HG03175 (cell line): ENCODE results near the gene YIPF2.
"Not testable (repeated sequence)": the region's sequence is repeated elsewhere in the genome, so short reads cannot be mapped to it uniquely, and the experiment has no call there.

Experiments
- ATAC-seq: cut with Tn5 transposase; IDR thresholded peaks from one replicate; pipeline ENCODE4 v1.9.1; 2021; ENCODE audit warnings: mild to moderate bottlenecking, moderate library complexity; ENCODE audit not compliant: unreplicated experiment

YIPF2 gene

DNA sequence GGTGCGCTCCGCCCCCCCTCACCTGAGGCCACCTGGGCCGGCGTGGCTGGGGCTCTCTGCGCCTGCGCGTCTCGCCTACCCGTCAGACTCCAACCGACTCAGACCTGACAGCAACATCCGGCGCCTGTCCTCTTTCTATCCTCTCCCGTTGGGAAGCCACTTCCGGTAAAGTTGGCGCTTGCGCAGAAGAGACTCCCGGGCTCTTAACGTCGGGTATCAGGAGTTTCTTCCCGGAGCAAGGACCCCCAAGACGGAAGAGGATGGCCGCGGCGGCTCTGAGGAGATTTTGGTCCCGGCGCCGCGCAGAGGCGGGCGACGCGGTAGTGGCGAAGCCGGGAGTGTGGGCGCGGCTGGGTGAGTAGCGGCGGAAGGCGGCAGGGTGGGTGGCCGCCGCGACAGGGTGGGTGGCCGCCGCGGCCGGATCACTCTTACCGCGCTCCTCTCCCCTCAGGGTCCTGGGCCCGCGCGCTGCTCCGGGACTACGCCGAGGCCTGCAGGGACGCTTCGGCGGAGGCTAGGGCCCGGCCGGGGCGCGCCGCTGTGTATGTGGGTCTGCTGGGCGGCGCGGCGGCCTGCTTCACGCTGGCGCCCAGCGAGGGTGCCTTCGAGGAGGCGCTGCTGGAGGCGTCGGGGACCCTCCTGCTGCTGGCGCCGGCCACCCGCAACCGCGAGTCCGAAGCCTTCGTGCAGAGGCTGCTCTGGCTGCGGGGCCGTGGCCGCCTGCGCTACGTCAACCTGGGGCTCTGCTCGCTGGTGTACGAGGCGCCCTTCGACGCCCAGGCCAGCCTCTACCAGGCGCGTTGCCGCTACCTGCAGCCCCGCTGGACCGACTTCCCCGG is at the start of gene YIPF2, which contains the start of gene TIMM29:
Gene YIPF2, minus strand, starts transcription at position 77 of the 839 bp plus-strand sequence. CDS start 229 bp downstream, outside the sequence.
Gene TIMM29, plus strand, starts transcription at position 249 of the 839 bp plus-strand sequence. Its CDS starts 12 bp downstream, at position 261.
- peak; percentile 85 for ATAC-seq

DNA sequence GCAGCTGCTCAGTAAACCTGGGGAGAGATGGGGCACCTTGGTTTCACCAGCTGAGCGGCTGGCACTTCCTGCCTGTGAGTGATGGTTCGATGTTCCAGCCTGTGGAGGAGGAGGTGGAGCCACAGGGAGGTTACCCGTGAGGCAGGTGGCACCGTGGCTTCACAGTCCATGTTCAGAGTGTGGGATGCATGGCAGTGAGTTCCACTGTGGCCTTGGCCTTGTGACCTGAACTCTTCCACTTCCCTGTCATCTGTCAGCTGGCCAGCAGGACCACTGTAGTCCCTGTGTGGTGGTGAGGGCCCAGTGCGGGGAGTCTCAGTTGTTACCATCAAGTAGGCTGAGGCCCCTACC is 49.3 kb upstream of the YIPF2 start:
- ATAC-seq: no peak

- ATAC-seq: no peak
These were observed 47.9 kb upstream of the YIPF2 start for GRCh38 chr19:10976131-10976892.

DNA sequence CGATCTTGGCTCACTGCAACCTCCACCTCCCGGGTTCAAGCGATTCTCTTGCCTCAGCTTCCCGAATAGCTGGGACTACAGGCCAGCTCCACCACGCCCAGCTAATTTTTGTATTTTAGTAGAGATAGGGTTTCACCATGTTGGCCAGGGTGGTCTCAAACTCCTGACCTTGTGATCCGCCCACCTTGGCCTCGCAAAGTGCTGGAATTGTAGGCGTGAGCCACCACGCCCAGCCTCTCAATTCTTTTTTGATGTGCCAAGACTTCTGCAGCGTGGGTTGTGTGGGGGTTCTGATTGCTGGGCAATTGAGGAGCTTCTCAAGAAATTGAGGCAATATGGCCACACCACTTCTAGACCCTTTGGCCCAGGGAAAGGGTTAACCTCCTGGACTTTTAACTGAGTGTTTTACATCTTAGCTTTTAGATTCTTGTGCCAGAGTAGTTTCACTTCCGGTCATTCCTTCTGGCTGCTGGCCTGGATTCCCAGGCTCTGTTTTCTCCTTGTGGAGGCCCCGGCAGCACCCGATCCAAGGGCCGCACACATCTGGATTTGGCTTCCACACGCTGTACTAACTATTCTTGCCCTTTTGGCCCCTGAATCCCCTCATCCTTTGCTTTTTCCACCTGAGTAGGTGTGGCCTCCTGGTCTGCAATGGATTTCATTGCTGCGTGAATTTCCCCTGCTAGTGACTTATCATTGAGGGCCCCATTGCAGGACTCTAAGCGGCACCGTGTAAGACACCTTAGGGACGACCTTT is 47.1 kb upstream of the YIPF2 start:
- ATAC-seq: no peak

- ATAC-seq: no peak
These were observed 42.8 kb upstream of the YIPF2 start for GRCh38 chr19:10971107-10971726.

- no peak for ATAC-seq
These were observed 40.2 kb upstream of the YIPF2 start for GRCh38 chr19:10968527-10969135.

DNA sequence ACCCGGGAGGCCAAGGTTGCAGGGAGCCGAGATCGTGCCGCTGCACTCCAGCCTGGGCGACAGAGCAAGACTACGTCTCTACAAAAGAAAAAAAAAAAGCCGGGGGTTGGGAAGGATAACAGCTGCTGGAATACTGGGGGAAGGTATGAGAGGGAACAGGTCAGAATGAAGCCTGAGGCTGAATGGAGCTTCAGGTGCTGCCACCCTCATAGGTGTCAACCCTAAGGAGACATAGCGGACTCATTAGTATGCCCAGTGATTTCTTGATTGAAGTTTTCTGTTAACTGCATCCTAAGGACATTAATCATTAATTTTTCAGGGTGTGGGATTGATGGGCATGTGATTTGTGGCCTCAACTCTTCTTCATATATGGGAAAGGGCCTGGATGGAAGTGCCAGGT is 38.4 kb upstream of the YIPF2 start:
- ATAC-seq: no peak

- no peak for ATAC-seq
These were observed 37.0 kb upstream of the YIPF2 start for GRCh38 chr19:10965398-10965797.

DNA sequence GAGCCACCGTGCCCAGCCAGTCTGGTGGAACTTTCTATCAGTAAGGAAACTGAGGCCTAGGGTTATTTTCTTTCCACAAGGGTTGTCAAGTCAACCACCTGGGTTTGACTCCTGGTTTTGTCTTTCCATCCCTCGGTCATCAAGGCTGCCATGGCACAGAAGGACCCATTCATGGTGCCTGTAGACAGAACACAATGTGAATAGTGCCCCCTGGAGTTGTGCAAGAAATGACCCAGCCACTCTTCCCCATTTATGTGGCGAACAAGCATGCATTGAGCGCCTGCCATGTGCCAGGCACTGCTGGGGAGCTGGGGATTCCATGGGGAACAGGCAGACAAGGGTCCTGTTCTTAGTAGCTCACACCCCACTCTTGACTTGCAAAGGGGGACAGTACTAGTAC is 36.5 kb upstream of the YIPF2 start:
- no peak for ATAC-seq

- ATAC-seq: no peak
These were observed 35.4 kb upstream of the YIPF2 start for GRCh38 chr19:10963865-10964264.

- ATAC-seq: no peak
These were observed 34.4 kb upstream of the YIPF2 start for GRCh38 chr19:10962863-10963262.

- peak; percentile 28 for ATAC-seq
These were observed 32.8 kb upstream of the YIPF2 start for GRCh38 chr19:10961073-10961860.

DNA sequence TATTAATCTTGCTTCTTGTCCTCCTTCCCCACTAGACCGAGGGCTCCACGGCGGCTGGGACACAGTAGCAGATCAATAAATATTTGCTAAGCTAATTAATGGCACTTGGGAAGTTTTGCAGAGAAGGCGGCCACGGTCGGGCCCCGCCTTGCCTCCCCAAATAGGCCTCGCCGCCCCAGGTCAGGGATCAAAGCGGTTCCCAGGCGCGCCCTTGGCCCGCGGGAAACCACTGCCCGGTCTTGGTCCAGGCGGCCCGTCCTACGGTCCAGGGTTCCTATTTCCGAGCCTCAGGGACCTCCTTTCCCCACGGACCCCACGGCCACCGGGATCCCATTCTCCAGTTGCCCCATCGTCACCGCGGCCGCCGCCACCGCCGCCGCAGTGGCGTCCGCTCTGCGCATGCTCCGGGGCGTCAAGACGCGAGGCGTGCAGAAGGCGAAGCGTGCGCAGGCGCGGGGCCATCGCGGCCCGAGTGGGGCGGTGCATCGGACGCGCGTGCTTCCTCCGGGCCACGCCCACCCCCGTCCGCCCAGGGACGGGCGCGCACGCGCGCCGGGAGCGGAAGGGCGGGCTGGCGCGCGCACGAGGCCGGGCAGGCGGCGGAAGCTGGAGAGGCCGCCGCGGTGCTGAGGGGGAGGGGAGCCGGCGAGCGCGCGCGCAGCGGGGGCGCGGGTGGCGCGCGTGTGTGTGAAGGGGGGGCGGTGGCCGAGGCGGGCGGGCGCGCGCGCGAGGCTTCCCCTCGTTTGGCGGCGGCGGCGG is 32.1 kb upstream of the YIPF2 start, which contains the start of gene SMARCA4:
Gene SMARCA4, plus strand, starts transcription at position 717 of the 759 bp plus-strand sequence. CDS start 23,122 bp downstream, outside the sequence.
- ATAC-seq: peak; percentile 77

DNA sequence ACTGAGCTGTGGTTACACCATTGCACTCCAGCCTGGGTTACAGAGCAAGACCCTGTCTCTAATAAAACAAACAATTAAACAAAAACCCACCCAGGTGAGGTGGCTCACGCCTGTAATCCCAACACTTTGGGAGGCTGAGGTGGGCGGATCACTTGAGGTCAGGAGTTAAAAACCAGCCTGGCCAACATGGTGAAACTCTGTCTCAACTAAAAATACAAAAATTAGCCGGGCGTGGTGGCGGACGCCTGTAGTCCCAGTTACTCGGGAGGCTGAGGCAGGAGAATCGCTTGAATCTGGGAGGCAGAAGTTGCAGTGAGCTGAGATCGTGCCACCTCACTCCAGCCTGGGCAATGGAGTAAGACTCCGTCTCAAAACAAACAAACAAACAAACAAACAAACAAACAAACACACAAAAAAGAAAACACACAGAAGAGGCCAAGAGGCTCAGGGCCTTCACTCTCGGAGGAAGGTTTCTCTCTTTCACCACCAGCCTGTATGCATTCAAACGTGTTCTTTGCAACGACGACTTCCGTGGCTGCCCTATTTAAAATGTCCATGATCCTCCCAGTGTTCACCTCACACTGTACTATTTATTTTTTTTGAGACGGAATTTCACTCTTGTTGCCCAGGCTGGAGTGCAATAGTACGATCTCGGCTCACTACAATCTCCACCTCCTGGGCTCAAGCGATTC is 31.0 kb upstream of the YIPF2 start:
- not testable (repeated sequence) for ATAC-seq

DNA sequence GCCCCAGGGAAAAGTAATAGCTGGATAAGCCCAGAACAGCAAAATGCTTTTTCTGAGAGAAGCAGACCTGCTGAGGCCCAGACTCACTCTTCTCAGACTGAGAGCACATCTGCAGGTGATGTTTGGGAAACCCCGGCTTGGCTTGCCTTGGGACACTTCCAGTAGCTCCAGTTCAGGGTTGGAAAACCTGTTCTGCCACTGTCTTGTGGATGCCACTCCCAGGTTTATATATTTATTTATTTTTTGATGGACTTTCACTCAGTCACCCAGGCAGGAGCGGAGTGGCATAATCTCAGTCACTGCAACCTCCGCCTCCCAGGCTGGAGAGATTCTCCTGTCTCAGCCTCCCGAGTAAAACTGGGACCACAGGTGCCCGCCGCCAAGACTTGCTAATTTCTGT is 24.4 kb upstream of the YIPF2 start:
- no peak for ATAC-seq

DNA sequence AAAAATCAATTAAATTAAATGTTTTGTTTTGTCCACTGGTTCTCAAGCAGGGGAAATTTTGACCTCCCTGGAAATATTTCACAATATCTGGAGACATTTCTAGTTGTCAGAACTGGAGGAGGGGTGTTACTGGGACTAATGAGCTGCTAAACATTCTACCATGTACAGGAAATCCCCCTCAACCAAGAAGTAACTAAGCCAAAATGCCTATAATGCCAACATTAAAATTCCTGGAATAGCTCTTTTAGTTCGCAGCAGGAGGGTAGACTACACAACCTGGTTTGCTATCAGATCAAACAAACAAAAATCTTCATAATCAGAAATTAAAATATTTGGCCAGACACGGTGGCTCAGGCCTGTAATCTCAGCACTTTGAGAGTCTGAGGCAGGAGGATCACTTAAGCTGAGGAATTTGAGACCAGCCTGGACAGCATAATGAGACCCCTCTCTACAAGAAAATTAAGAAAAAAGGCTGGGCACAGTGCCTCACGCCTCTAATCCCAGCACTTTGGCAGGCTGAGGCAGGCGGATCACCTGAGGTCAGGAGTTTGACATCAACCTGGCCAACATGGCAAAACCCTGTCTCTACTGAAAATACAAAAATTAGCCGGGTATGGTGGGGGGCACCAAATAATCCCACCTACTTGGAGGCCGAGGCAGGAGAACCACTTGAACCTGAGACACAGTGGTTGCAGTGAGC is 18.7 kb upstream of the YIPF2 start:
- ATAC-seq: no peak

DNA sequence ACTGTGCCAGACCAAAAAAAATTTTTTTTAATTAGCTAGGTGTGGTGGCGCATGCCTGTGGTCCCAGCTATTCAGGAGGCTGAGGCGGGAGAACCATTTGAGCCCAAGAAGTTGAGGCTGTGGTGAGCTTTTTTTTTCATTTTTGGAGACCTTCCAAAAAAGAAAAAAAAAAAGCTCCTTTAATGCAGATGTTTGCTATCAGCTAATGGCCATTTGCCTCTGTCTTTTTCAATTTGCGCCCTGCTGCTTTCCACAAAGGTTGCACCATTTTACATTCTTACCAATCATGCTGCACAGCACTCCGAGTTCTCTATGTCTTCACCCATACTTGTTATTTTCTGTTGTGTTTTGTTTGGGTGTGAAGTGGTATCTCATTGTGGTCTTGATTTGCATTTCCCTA is 16.8 kb upstream of the YIPF2 start:
- no peak for ATAC-seq

DNA sequence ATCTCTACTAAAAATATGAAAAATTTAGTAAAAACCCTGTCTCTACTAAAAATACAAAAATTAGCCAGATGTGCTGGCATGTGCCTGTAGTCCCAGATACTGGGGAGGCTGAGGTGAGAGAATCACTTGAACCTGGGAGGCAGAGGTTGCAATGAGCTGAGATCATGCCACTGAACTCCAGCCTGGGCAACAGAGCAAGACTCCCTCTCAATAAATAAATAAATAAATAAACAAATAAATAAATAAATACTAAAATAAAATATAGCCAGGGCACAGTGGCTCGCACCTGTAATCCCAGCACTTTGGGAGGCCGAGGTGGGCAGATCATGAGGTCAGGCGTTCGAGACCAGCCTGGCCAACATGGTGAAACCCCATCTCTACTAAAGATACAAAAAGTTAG is 15.0 kb upstream of the YIPF2 start:
- not testable (repeated sequence) for ATAC-seq
